GM12878 (cell line): ENCODE results near the gene RPUSD2. TPM values are rescaled to one million over a fixed set of nuclear protein-coding genes. Genes with fewer than 3 reads are reported as not detected.
"Not testable (repeated sequence)": the region's sequence is repeated elsewhere in the genome, so short reads cannot be mapped to it uniquely, and the experiment has no call there.

ENCODE experiments used
- ATAC-seq: fragments of 200-7000 bp; cut with Tn5 transposase; 3 replicates; pipeline ENCODE4 v1.9.1; 2020; ENCODE audit warnings: mild to moderate bottlenecking, moderate library complexity
- BruUV-seq: library from RNA; stranded (reverse); fragments of 400-500 nt; replicated peaks from 2 replicates; lab custom pipeline; 2021; lab: Mats Ljungman, UMichigan
- CTCF ChIA-PET: fragments of 300-600 bp; sonication (Branson Sonifier 250); formaldehyde crosslinking; extraction: SDS; loops from one replicate; lab custom pipeline; 2021; ENCODE audit warnings: inconsistent platforms; lab: Yijun Ruan, JAX
- POLR2A ChIA-PET: fragments of 350-600 bp; formaldehyde crosslinking; extraction: SDS; loops from one replicate; lab custom pipeline; 2021; ENCODE audit warnings: inconsistent platforms; lab: Charles Lee
- RAD21 ChIA-PET: fragments of 300-600 bp; sonication (Branson Sonifier 250); formaldehyde crosslinking; loops from one replicate; lab custom pipeline; 2023; ENCODE audit warnings: antibody characterized with exemption; ENCODE audit not compliant: unreplicated experiment; lab: Charles Lee
- SMC1A ChIA-PET: fragments of 300-600 bp; sonication (Branson Sonifier 250); formaldehyde crosslinking; loops from one replicate; lab custom pipeline; 2023; ENCODE audit not compliant: unreplicated experiment, uncharacterized antibody; lab: Charles Lee
- DNase-seq: peaks from one replicate; pipeline ENCODE4 v3.0.0-alpha.2; 2011; ENCODE audit warnings: low read depth, low spot score
- FAIRE-seq: peaks from 3 replicates; lab custom pipeline; 2011; peaks lifted over from hg19 to GRCh38; lab: Jason Lieb, UNC
- H2AFZ ChIP-seq: 2 replicates; pipeline ENCODE4 v1.6.0; 2011; ENCODE audit warnings: low read depth, low read length, control low read depth; ENCODE audit not compliant: control insufficient read depth
- H3K27ac ChIP-seq: 2 replicates; pipeline ENCODE4 v1.5.1; 2011; ENCODE audit warnings: control low read depth; ENCODE audit not compliant: control insufficient read depth, insufficient read depth
- H3K27me3 ChIP-seq, 2 experiments: replicated peaks in 1 of 2; 2 replicates each; pipeline versions ENCODE4 v1.6.0 to v1.6.1; 2011; ENCODE audit warnings: low read length in 1 of 2; ENCODE audit not compliant: control insufficient read depth in 2 of 2, insufficient read depth in 2 of 2
- H3K36me3 ChIP-seq, 2 experiments: 2 replicates each; pipeline ENCODE4 v1.5.1; 2011; ENCODE audit warnings: low read length in 1 of 2; ENCODE audit not compliant: control insufficient read depth in 2 of 2, insufficient read depth in 2 of 2
- H3K4me1 ChIP-seq: 2 replicates; pipeline ENCODE4 v1.6.1; 2011; ENCODE audit warnings: mild to moderate bottlenecking, low read length, moderate library complexity, mixed read lengths; ENCODE audit not compliant: control insufficient read depth, insufficient read depth
- H3K4me2 ChIP-seq: 2 replicates; pipeline ENCODE4 v1.6.0; 2011; ENCODE audit warnings: control low read depth; ENCODE audit not compliant: control insufficient read depth, insufficient read depth
- H3K4me3 ChIP-seq: fragments of 200-600 bp; sonication (generic); 2 replicates; pipeline ENCODE4 v1.5.1; 2016
- H3K79me2 ChIP-seq: 2 replicates; pipeline ENCODE4 v1.6.0; 2011; ENCODE audit warnings: low read length; ENCODE audit not compliant: control insufficient read depth, insufficient read depth
- H3K9ac ChIP-seq: 2 replicates; pipeline ENCODE4 v1.8.0; 2011; ENCODE audit warnings: low read length, control low read depth, mixed read lengths; ENCODE audit not compliant: control insufficient read depth, insufficient read depth
- H3K9me3 ChIP-seq: replicated peaks from 3 replicates; pipeline ENCODE4 v1.5.1; 2011; ENCODE audit warnings: mild to moderate bottlenecking, low read length; ENCODE audit not compliant: control insufficient read depth, insufficient read depth
- H4K20me1 ChIP-seq: 2 replicates; pipeline ENCODE4 v1.6.0; 2011; ENCODE audit not compliant: control insufficient read depth, insufficient read depth
- ASH2L ChIP-seq: fragments of 300-600, 200-600 bp; sonication (generic); IDR thresholded peaks from 2 replicates; pipeline ENCODE4 v1.6.1; 2017; ENCODE audit warnings: low read depth, mild to moderate bottlenecking, borderline replicate concordance
- BMI1 ChIP-seq: fragments of 450-650 bp; IDR thresholded peaks from 2 replicates; pipeline ENCODE4 v1.6.1; 2016; ENCODE audit warnings: mild to moderate bottlenecking, moderate library complexity, borderline replicate concordance
- CBFB ChIP-seq: IDR thresholded peaks from 2 replicates; pipeline ENCODE4 v1.6.1; 2016; ENCODE audit warnings: antibody characterized with exemption, low read depth
- CREB1 ChIP-seq: IDR thresholded peaks from 2 replicates; pipeline ENCODE4 v1.6.1; 2012; ENCODE audit warnings: low read depth, mild to moderate bottlenecking, inconsistent platforms
- ELK1 ChIP-seq: IDR thresholded peaks from 2 replicates; pipeline ENCODE4 v1.6.1; 2012; ENCODE audit warnings: low read depth, low read length, improper control_type of control experiment
- JUND ChIP-seq: IDR thresholded peaks from 2 replicates; pipeline ENCODE4 v1.6.1; 2012; ENCODE audit warnings: low read depth, mild to moderate bottlenecking, low read length, improper control_type of control experiment, moderate library complexity
- NFYB ChIP-seq: IDR thresholded peaks from 2 replicates; pipeline ENCODE4 v1.6.1; 2011; ENCODE audit warnings: low read depth, mild to moderate bottlenecking, low read length, improper control_type of control experiment, moderate library complexity; ENCODE audit not compliant: insufficient read depth
- PKNOX1 ChIP-seq: fragments of 450-650 bp; IDR thresholded peaks from 2 replicates; pipeline ENCODE4 v1.6.1; 2016; ENCODE audit warnings: mild to moderate bottlenecking
- POU2F2 ChIP-seq: IDR thresholded peaks from 3 replicates; pipeline ENCODE4 v1.6.1; 2011; ENCODE audit warnings: low read depth, mild to moderate bottlenecking, low read length, borderline replicate concordance
- ZNF384 ChIP-seq: IDR thresholded peaks from 2 replicates; pipeline ENCODE4 v1.6.1; 2012; ENCODE audit warnings: low read depth, mild to moderate bottlenecking, low read length, improper control_type of control experiment, borderline replicate concordance
- WGBS: methylation state at CpG from one replicate; pipeline ENCODE4 v1.1.6; 2016; ENCODE audit warnings: low lambda C conversion rate; ENCODE audit not compliant: insufficient replicate concordance, insufficient coverage; ENCODE audit errors: missing lambda C conversion rate; 5-methylcytosine and 5-hydroxymethylcytosine counted together
- in situ Hi-C: fragments of 300-500 bp; cut with MboI; formaldehyde crosslinking; loops from 9 replicates; pipeline ENCODE4 v1.14.3; 2018; ENCODE audit warnings: mixed read lengths
- intact Hi-C: fragments of 100-400 bp; cut with micrococcal nuclease; formaldehyde crosslinking; loops from one replicate; pipeline ENCODE4 v1.14.2; 2022; ENCODE audit not compliant: unreplicated experiment
- polyA plus RNA-seq, 11 experiments: library from polyadenylated mRNA; depleted of rRNA in 4 of 11; unstranded in 6 of 11; stranded (reverse) in 5 of 11; fragments of >200 nt; fragmentation: Nextera tagmentation in 4 of 11; fragmentation: Illumina TruSeq in 1 of 11; extraction: Ambion mirVana in 4 of 11; extraction: Trizol in 1 of 11; gene quantifications; 1 replicate in 1 of 11; 2 replicates in 10 of 11; pipeline versions ENCODE4 v1.2.1 to v1.2.3, GENCODE V29; 2011 to 2016; ENCODE audit warnings: inconsistent platforms in 2 of 11, missing spikeins in 2 of 11, low read depth in 1 of 11
- total RNA-seq, 4 experiments: library from RNA; depleted of rRNA in 3 of 4; stranded (reverse); fragments of >200 nt in 3 of 4; fragmentation: Illumina TruSeq in 1 of 4; extraction: Trizol in 1 of 4; gene quantifications; 2 replicates each; pipeline versions ENCODE4 v1.2.1 to v1.2.3, GENCODE V29; 2013 to 2021

Gene RPUSD2
- total and polyA plus RNA-seq, 10 of the 15 experiments (the other 5 are each of a cell fraction or from before 2014, with no cell fraction given) = 4.0 to 33.3 (median 18.5) TPM

GRCh38 chr15:40578892-40579291 lies 9.8 kb downstream of the RPUSD2 start (continued):
- no peak for TF ChIP-seq ASH2L
- no peak for TF ChIP-seq ZNF384
- no peak for TF ChIP-seq BMI1
- TF ChIP-seq, all 136 proteins: peak for 0

GRCh38 chr15:40581796-40582195 lies 12.7 kb downstream of the RPUSD2 start:
- intact Hi-C loops, H3K9me3 ChIP-seq: not testable (repeated sequence)
- peak; percentile 78 for TF ChIP-seq NFYB
- TF ChIP-seq, all 136 proteins: peak for 1; not testable (repeated sequence) for 135
- H3K4me3 ChIP-seq, H3K4me2 ChIP-seq, H2AFZ ChIP-seq, H3K4me1 ChIP-seq, H3K36me3 ChIP-seq, H3K27ac ChIP-seq, FAIRE-seq, DNase-seq, H3K27me3 ChIP-seq, BruUV-seq, ATAC-seq, H3K9ac ChIP-seq, in situ Hi-C loops, H4K20me1 ChIP-seq, RAD21 ChIA-PET, H3K79me2 ChIP-seq: not testable (repeated sequence)
- SMC1A ChIA-PET = interaction anchor here (0.6 to 1.0 kb wide), 2 partner anchors 13 to 38 kb away, joined by 3 read pairs; no protein-coding TSS in a partner anchor
- CTCF ChIA-PET = interaction anchor here (3.4 kb wide), 1 partner anchor 8 kb away, joined by 14 read pairs; no protein-coding TSS in a partner anchor
- WGBS = 46% methylated on average over 2 of the region's 2 CpGs
- POLR2A ChIA-PET = interaction anchor here (0.6 kb wide), 2 partner anchors 16 to 60 kb away, joined by 3 read pairs; no protein-coding TSS in a partner anchor

DNA sequence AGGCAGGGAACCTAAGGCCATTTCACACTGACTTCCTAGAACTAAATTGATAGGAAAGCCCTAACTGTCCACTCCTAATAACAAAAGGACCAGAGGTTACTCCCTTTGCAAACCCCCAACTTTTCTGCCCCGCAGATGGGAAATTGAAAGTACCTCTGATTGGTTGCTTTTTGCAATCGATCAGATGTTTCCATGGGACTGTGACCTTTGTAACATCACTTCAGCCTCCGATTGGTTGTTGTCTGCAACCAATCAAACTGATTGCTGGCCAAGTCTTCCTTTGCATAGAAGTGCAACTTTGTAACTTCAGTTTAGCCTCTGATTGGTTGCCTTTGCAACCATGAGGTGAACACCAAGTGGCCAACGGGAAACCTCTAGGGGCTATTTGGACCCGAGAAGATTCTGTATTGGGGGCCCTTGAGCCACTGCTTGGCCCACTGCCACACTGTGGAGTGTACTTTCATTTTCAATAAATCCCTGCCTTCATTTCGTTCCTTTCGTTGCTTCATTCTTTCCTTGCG lies 13.7 kb downstream of the RPUSD2 start:
- Histone ChIP-seq H2AFZ (no peak overlapping the region), H3K9ac (no peak overlapping the region), H3K9me3 (no peaks in the 10 kb centered on the region; the same call in 2 of the 3 replicates), H3K4me1 (no peaks in the 10 kb centered on the region), H4K20me1 (no peaks in the 10 kb centered on the region), H3K4me3 (no peak overlapping the region), H3K4me2 (no peak overlapping the region), H3K36me3 (no peaks in the 10 kb centered on the region), H3K79me2 (no peaks in the 10 kb centered on the region), H3K27ac (no peak overlapping the region), H3K27me3 (no peaks in the 10 kb centered on the region)
- in situ Hi-C loops = no loop called here
- POLR2A ChIA-PET = no interaction called here
- CTCF ChIA-PET = no interaction called here
- intact Hi-C loops = no loop called here
- TF ChIP-seq ELK1 = no peak
- no peak for TF ChIP-seq CREB1
- TF ChIP-seq BMI1 = no peak
- no peak for TF ChIP-seq POU2F2
- TF ChIP-seq NFYB = 0 out of 2 replicates have a peak, but pooled peaks have one; percentile 31
- TF ChIP-seq CBFB = no peak
- no peak for TF ChIP-seq JUND
- peak; percentile 37 for TF ChIP-seq PKNOX1
- FAIRE-seq (no peak), DNase-seq (no peak), ATAC-seq (no peak; the same call in 1 of the 3 replicates)
- SMC1A ChIA-PET = interaction anchor here (1.0 kb wide), 1 partner anchor 14 kb away, joined by 3 read pairs; no protein-coding TSS in a partner anchor
- 80% methylated on average over 8 of the region's 8 CpGs for WGBS
- RAD21 ChIA-PET = no interaction called here
- BruUV-seq = no TSS peak
